ENCODE results near the gene MRTFB. TPM values are rescaled to one million over a fixed set of nuclear protein-coding genes. Genes with fewer than 3 reads are reported as not detected.

The MRTFB gene
- total RNA-seq, 1 experiment from 2014 or later: 67.3 TPM

- no peak overlapping the region for H3K4me3 Mint-ChIP-seq (ENCODE audit: low read depth, unreplicated experiment)
- CTCF ChIA-PET: no interaction called here
- H3K27ac Mint-ChIP-seq (ENCODE audit: unreplicated experiment): no peak overlapping the region
- peaks cover 11% of the 10 kb centered on the region for H3K9me3 Mint-ChIP-seq (ENCODE audit: low read depth, unreplicated experiment)
- no peak for TF ChIP-seq CTCF (IDR thresholded peaks at IDR 0.05; ENCODE audit: unreplicated experiment)
- H3K27me3 Mint-ChIP-seq (ENCODE audit: unreplicated experiment): no peaks in the 10 kb centered on the region
- intact Hi-C loops (cut with micrococcal nuclease; ENCODE audit: unreplicated experiment): no loop called here
- no peaks in the 10 kb centered on the region for H3K4me1 Mint-ChIP-seq (ENCODE audit: low read depth, unreplicated experiment)
- DNase-seq: no peak
- no peaks in the 10 kb centered on the region for H3K36me3 Mint-ChIP-seq (ENCODE audit: insufficient read depth, unreplicated experiment)
- BruUV-seq (replicated peaks): no TSS peak
These were observed 14.1 kb upstream of the MRTFB start for GRCh38 chr16:14056970-14057369.

- Mint-ChIP-seq H3K4me1 (ENCODE audit: low read depth, unreplicated experiment) (no peaks in the 10 kb centered on the region), H3K36me3 (ENCODE audit: insufficient read depth, unreplicated experiment) (no peaks in the 10 kb centered on the region), H3K4me3 (ENCODE audit: low read depth, unreplicated experiment) (no peak overlapping the region), H3K9me3 (ENCODE audit: low read depth, unreplicated experiment) (peaks cover 11% of the 10 kb centered on the region), H3K27ac (ENCODE audit: unreplicated experiment) (no peak overlapping the region), H3K27me3 (ENCODE audit: unreplicated experiment) (no peaks in the 10 kb centered on the region)
- no peak for TF ChIP-seq CTCF (IDR thresholded peaks at IDR 0.05; ENCODE audit: unreplicated experiment)
- no peak for DNase-seq
- CTCF ChIA-PET: interaction anchor here (0.6 to 1.2 kb wide), 3 partner anchors 8 to 89 kb away, joined by 3 to 4 read pairs (median 3); no protein-coding TSS in a partner anchor
- intact Hi-C loops (cut with micrococcal nuclease; ENCODE audit: unreplicated experiment): no loop called here
- no TSS peak for BruUV-seq (replicated peaks)
These were observed 13.2 kb upstream of the MRTFB start for GRCh38 chr16:14057878-14058382.

- no peak for DNase-seq
- H3K27me3 Mint-ChIP-seq (ENCODE audit: unreplicated experiment): no peaks in the 10 kb centered on the region
- intact Hi-C loops (cut with micrococcal nuclease; ENCODE audit: unreplicated experiment): no loop called here
- H3K27ac Mint-ChIP-seq (ENCODE audit: unreplicated experiment): no peak overlapping the region
- H3K36me3 Mint-ChIP-seq (ENCODE audit: insufficient read depth, unreplicated experiment): no peaks in the 10 kb centered on the region
- H3K4me1 Mint-ChIP-seq (ENCODE audit: low read depth, unreplicated experiment): no peaks in the 10 kb centered on the region
- peaks cover 4% of the 10 kb centered on the region for H3K9me3 Mint-ChIP-seq (ENCODE audit: low read depth, unreplicated experiment)
- CTCF ChIA-PET: interaction anchor here (0.6 to 1.1 kb wide), 3 partner anchors 12 to 95 kb away, joined by 4 read pairs; no protein-coding TSS in a partner anchor
- H3K4me3 Mint-ChIP-seq (ENCODE audit: low read depth, unreplicated experiment): no peak overlapping the region
- BruUV-seq (replicated peaks): no TSS peak
- TF ChIP-seq CTCF (IDR thresholded peaks at IDR 0.05; ENCODE audit: unreplicated experiment): no peak
These were observed 9.3 kb upstream of the MRTFB start for GRCh38 chr16:14061732-14062259.

- H3K36me3 Mint-ChIP-seq (ENCODE audit: insufficient read depth, unreplicated experiment): no peaks in the 10 kb centered on the region
- CTCF ChIA-PET: interaction anchor here (1.1 kb wide), 1 partner anchor 12 kb away, joined by 4 read pairs; no protein-coding TSS in a partner anchor
- H3K27me3 Mint-ChIP-seq (ENCODE audit: unreplicated experiment): no peaks in the 10 kb centered on the region
- no peak overlapping the region for H3K27ac Mint-ChIP-seq (ENCODE audit: unreplicated experiment)
- no peak for TF ChIP-seq CTCF (IDR thresholded peaks at IDR 0.05; ENCODE audit: unreplicated experiment)
- H3K4me1 Mint-ChIP-seq (ENCODE audit: low read depth, unreplicated experiment): no peaks in the 10 kb centered on the region
- H3K9me3 Mint-ChIP-seq (ENCODE audit: low read depth, unreplicated experiment): peaks cover 3% of the 10 kb centered on the region
- BruUV-seq (replicated peaks): no TSS peak
- no peak for DNase-seq
- no peak overlapping the region for H3K4me3 Mint-ChIP-seq (ENCODE audit: low read depth, unreplicated experiment)
- intact Hi-C loops (cut with micrococcal nuclease; ENCODE audit: unreplicated experiment): no loop called here
These were observed 8.9 kb upstream of the MRTFB start for GRCh38 chr16:14062261-14062660.
